ENCODE results near the gene KCTD21.

- no peak for TF ChIP-seq NRF1 (conservative IDR thresholded peaks at IDR 0.05; ENCODE audit: low read depth, low read length)
- no peak for TF ChIP-seq NR2F1 (conservative IDR thresholded peaks at IDR 0.05)
- no peak for TF ChIP-seq EP300 (IDR thresholded peaks at IDR 0.05; ENCODE audit: borderline replicate concordance in 1 of 2, control insufficient read depth in 1 of 2, low read depth in 2 of 2, low read length in 2 of 2)
- TF ChIP-seq EZH2 (IDR thresholded peaks at IDR 0.05; ENCODE audit: borderline replicate concordance, control insufficient read depth, low read depth, low read length), result no peak
- no peak for TF ChIP-seq TCF3 (IDR thresholded peaks at IDR 0.05; ENCODE audit: borderline replicate concordance, insufficient read depth, low read depth, low read length)
- TF ChIP-seq ZNF274 (IDR thresholded peaks at IDR 0.05; ENCODE audit: insufficient read depth, insufficient read length), result no peak
- no peak for TF ChIP-seq CTCF (IDR thresholded peaks at IDR 0.05 in 2 of 3, conservative IDR thresholded peaks at IDR 0.05 in 1 of 3; ENCODE audit: control insufficient read depth in 2 of 3, extremely low read depth in 1 of 3, insufficient read depth in 1 of 3, low read depth in 3 of 3, low read length in 3 of 3)
- TF ChIP-seq REST (IDR thresholded peaks at IDR 0.05; ENCODE audit: low read depth, low read length), result no peak
- no peak for TF ChIP-seq MXI1 (IDR thresholded peaks at IDR 0.05; ENCODE audit: low read depth, low read length)
- TF ChIP-seq FOS (IDR thresholded peaks at IDR 0.05; ENCODE audit: borderline replicate concordance, extremely low read depth, insufficient read length), result no peak
- no peak for TF ChIP-seq IKZF1 (conservative IDR thresholded peaks at IDR 0.05)
- TF ChIP-seq E2F4 (IDR thresholded peaks at IDR 0.05; ENCODE audit: low read depth, low read length), result no peak
Measured at GRCh38 chr11:78163828-78164227, 24.6 kb downstream of the KCTD21 start.

All from GM12878 (cell line).